ENCODE measurements around the gene SNX11.

The SNX11 gene

GRCh38 chr17:48125829-48126531, 18.4 kb downstream of the SNX11 start:
- TF ChIP-seq, protein P1, sequence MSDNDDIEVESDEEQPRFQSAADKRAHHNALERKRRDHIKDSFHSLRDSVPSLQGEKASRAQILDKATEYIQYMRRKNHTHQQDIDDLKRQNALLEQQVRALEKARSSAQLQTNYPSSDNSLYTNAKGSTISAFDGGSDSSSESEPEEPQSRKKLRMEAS (IDR thresholded peaks at IDR 0.05; ENCODE audit: low read depth, low read length) = no peak
- TF ChIP-seq POLR2A (IDR thresholded peaks at IDR 0.05; ENCODE audit: extremely low read depth, insufficient read length) (no peak), MYC (IDR thresholded peaks at IDR 0.05; ENCODE audit: low read depth, low read length) (no peak), CTCF (IDR thresholded peaks at IDR 0.05; ENCODE audit: low read depth, low read length) (no peak)
- H3K4me3 ChIP-seq (ENCODE audit: low read depth, low read length) = no peak overlapping the region
- no peak for DNase-seq (ENCODE audit: low read depth)

GRCh38 chr17:48126532-48126850, 18.9 kb downstream of the SNX11 start:
- TF ChIP-seq CTCF (IDR thresholded peaks at IDR 0.05; ENCODE audit: low read depth, low read length) = no peak
- TF ChIP-seq MYC (IDR thresholded peaks at IDR 0.05; ENCODE audit: low read depth, low read length) = no peak
- TF ChIP-seq, protein P1 (IDR thresholded peaks at IDR 0.05; ENCODE audit: low read depth, low read length) = no peak
- no peak for TF ChIP-seq POLR2A (IDR thresholded peaks at IDR 0.05; ENCODE audit: extremely low read depth, insufficient read length)
- no peak for DNase-seq (ENCODE audit: low read depth)
- no peak overlapping the region for H3K4me3 ChIP-seq (ENCODE audit: low read depth, low read length)

GRCh38 chr17:48127371-48128051, 19.9 kb downstream of the SNX11 start:
- no peak overlapping the region for H3K4me3 ChIP-seq (ENCODE audit: low read depth, low read length)
- TF ChIP-seq CTCF (IDR thresholded peaks at IDR 0.05; ENCODE audit: low read depth, low read length) (no peak), MYC (IDR thresholded peaks at IDR 0.05; ENCODE audit: low read depth, low read length) (no peak), POLR2A (IDR thresholded peaks at IDR 0.05; ENCODE audit: extremely low read depth, insufficient read length) (no peak)
- TF ChIP-seq, protein P1 (IDR thresholded peaks at IDR 0.05; ENCODE audit: low read depth, low read length) = no peak
- no peak for DNase-seq (ENCODE audit: low read depth)

GRCh38 chr17:48128400-48128799, 20.8 kb downstream of the SNX11 start:
- no peak for DNase-seq (ENCODE audit: low read depth)
- no peak for TF ChIP-seq CTCF (IDR thresholded peaks at IDR 0.05; ENCODE audit: low read depth, low read length)
- no peak for TF ChIP-seq MYC (IDR thresholded peaks at IDR 0.05; ENCODE audit: low read depth, low read length)
- TF ChIP-seq, protein P1 (IDR thresholded peaks at IDR 0.05; ENCODE audit: low read depth, low read length) = no peak
- TF ChIP-seq POLR2A (IDR thresholded peaks at IDR 0.05; ENCODE audit: extremely low read depth, insufficient read length) = no peak
- no peak overlapping the region for H3K4me3 ChIP-seq (ENCODE audit: low read depth, low read length)

DNA sequence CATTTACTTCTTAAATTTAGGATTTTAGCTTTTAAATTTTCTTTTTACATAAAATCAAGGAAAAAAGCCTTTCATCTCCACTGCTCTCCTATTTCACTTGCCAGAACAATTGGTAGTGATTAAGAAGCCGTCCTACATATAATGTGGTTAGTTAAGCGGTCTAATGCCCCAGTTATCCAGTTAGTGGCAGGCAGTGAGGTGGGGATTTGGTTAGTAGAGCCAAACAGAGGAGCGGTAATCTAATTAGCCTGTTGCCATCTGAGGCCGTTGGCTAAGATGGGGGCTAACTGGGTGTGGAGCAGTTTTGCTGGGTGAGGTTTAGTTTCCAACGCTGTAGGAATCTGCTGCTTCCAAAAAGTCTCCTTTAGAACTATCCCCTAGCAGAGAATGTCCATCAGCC, 22.4 kb downstream of the SNX11 start:
- no peak overlapping the region for H3K4me3 ChIP-seq (ENCODE audit: low read depth, low read length)
- DNase-seq (ENCODE audit: low read depth) = no peak
- TF ChIP-seq MYC (IDR thresholded peaks at IDR 0.05; ENCODE audit: low read depth, low read length) = no peak
- TF ChIP-seq POLR2A (IDR thresholded peaks at IDR 0.05; ENCODE audit: extremely low read depth, insufficient read length) = no peak
- TF ChIP-seq CTCF (IDR thresholded peaks at IDR 0.05; ENCODE audit: low read depth, low read length) = no peak
- TF ChIP-seq, protein P1 (IDR thresholded peaks at IDR 0.05; ENCODE audit: low read depth, low read length) = no peak
